GM12865 (cell line): ENCODE results near the gene CEACAM8.
"Not testable (repeated sequence)": the region's sequence is repeated elsewhere in the genome, so short reads cannot be mapped to it uniquely, and the experiment has no call there.

Source experiments
- DNase-seq: peaks from one replicate; pipeline ENCODE4 v3.0.0; 2010; ENCODE audit warnings: low read depth
- H3K4me3 ChIP-seq: 2 replicates; pipeline ENCODE4 v1.5.1; 2011; ENCODE audit warnings: mild to moderate bottlenecking, low read depth, low read length, control low read depth
- TF ChIP-seq, protein P1 (sequence below): IDR thresholded peaks from 2 replicates; pipeline ENCODE4 v1.5.1; 2011; ENCODE audit warnings: low read length, control low read depth, low read depth, inconsistent platforms; ENCODE audit not compliant: insufficient read depth; ENCODE audit errors: missing control alignments

The CEACAM8 gene

DNA sequence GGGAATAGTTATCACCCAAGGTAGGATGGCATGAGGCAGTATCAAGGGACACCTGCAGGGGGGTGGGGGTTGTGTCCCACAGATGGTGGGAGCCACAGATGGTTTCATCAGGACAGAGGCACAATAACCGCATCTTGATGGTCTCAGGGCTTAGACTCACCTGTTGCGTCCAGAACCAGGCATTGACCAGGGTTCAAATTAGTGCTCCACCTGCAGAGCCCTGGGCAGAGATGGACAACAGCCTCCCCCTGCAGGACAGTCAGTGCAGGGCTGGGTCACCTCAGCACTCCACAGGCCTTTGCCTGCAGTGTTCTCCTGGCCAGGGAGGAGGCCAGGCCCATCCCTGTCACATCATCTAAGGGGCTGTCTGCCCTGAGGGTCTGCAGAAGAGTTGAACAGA is 51.9 kb downstream of the CEACAM8 start:
- TF ChIP-seq, protein P1, sequence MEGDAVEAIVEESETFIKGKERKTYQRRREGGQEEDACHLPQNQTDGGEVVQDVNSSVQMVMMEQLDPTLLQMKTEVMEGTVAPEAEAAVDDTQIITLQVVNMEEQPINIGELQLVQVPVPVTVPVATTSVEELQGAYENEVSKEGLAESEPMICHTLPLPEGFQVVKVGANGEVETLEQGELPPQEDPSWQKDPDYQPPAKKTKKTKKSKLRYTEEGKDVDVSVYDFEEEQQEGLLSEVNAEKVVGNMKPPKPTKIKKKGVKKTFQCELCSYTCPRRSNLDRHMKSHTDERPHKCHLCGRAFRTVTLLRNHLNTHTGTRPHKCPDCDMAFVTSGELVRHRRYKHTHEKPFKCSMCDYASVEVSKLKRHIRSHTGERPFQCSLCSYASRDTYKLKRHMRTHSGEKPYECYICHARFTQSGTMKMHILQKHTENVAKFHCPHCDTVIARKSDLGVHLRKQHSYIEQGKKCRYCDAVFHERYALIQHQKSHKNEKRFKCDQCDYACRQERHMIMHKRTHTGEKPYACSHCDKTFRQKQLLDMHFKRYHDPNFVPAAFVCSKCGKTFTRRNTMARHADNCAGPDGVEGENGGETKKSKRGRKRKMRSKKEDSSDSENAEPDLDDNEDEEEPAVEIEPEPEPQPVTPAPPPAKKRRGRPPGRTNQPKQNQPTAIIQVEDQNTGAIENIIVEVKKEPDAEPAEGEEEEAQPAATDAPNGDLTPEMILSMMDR, result no peak
- no peak for DNase-seq
- H3K4me3 ChIP-seq, result no peak overlapping the region

DNA sequence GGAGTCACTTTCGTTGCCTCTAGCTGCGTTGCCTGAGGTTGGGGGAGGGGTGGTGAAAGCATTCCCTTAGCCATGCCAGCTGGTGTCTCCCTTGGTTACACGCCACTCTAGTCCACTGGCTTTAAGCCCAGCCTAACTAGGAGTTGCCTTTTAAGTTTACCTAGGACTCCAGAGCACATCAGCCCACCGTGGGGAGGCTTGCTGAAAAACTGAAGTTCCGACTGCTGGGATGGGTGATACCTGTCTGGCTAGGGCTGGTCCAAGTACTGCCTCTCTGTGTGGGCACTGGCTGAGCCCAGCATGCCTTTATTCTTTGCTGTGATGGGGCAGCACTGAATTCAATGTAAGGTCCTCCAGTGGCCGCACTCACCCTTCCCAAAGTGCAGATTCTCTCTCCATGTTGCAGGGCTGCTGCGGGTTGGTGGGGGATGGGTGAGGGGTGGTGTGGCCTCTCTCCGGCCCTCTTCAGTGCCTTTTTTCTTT is 54.6 kb downstream of the CEACAM8 start:
- no peak overlapping the region for H3K4me3 ChIP-seq
- TF ChIP-seq, protein P1, result no peak
- no peak for DNase-seq

DNA sequence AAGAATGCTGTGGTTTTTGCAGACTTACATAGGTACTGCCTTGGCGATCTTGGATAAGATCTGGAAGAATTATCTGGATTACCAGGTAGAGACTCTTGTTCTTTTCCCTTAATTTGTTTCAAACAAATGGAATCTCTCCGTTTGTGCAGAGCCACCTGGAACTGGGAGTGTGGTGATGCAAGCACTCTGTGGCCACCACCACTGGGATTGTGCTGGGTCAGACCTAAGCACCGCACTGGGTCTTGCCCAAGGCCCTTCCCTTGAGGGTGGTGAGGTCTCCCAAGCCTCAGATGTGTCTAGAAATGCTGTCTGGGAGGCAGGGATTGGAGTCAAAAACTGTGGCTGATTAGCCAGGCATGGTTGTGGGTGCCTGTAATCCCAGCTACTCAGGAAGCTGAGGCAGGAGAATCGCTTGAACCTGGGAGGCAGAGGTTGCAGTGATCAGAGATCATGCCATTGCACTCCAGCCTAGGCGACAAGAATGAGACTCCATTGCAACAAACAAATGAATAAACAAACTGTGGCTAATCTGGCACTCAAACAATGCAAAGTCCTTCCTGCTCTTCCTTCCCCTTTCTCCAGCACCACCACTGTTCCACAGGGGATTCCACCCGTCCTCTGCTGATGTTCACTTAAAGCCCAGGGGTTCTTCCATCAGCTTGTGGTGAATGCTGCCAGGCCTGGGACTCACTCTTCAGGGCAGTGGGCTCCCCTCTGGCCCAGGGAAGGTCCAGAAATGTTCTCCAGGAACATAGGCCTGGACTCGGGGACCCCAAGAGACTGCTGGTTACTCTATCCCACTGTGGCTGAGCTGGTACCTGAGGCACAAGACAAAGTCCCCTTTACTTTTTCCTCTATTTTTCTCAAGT is 55.6 kb downstream of the CEACAM8 start:
- H3K4me3 ChIP-seq, result no peak overlapping the region
- TF ChIP-seq, protein P1, result no peak
- DNase-seq, result no peak

DNA sequence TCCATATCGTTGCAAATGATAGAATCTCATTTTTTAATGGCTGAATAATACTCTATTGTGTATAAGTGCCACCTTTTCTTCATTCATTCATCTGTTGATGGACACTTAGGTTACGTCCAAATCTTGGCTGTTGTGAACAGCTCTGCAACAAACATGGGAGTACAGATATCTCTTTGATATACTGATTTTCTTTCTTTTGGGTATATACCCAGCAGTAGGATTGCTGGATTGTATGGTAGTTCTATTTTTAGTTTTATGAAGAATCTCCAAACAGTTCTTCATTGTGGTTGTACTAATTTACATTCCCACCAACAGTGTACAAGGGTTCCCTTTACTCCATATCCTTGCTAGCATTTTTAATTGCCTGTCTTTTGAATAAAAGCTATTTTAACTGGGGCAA is 59.4 kb downstream of the CEACAM8 start:
- H3K4me3 ChIP-seq, DNase-seq: not testable (repeated sequence)

DNA sequence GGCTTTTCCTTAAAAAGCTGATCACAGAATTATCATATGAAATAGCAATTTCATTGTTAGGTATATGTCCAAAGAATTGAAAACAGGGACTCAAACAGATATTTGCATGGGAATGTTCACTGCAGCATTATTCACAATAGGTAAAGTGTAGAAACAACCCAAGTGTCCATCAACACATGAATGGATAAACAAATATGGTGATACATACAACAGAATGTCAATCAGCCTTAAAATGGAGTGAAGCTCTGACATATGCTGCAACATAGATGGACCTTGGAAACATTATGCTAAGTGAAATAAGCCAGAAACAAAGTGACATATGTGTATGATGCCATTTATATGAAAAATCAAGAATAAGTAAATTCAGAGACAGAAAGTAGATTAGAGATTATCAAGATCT is 60.3 kb downstream of the CEACAM8 start:
- H3K4me3 ChIP-seq, result no peak overlapping the region
- DNase-seq, result no peak
- TF ChIP-seq, protein P1, result no peak

DNA sequence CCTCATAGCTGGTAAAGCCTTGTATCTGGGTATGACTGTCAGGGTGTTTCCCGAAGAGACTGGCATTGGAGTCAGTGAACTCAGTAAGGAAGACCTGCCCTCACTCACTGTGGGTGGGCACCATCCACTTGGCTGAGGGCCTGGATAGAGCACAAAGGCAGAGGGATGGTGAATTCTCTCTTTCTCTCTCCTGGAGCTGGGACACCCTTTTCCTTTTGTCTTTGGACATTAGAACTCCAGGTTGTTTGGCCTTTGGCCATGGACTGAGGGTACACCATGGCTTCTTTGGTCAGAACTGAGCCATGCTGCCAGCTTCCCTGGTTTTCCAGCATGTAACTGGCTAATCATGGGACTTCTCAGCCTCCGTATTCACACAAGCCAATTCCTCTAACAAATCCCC is 61.8 kb downstream of the CEACAM8 start:
- H3K4me3 ChIP-seq, result no peak overlapping the region
- TF ChIP-seq, protein P1, result no peak
- DNase-seq, result no peak

DNA sequence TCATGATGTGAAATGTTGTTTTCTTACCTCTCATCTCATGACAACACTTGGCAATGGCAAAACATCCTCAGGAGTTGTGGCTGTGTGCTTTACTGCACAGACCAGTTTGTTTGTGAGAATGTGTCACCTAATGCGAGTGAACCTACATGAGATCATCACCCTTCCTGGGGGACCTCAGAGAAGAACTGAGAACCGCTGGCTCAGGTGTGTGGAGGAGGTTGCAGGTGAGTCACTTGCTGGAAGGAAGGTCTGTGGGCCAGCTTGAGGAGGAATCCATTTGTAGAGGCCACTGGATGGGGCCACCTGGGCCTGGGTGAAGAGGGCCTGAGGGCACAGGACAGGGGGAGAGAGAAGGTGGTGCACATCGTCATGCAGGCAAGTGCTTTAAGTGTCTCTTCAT is 63.4 kb downstream of the CEACAM8 start:
- H3K4me3 ChIP-seq, result no peak overlapping the region
- TF ChIP-seq, protein P1, result no peak
- no peak for DNase-seq
